ENCODE results near the gene MARK1.
"Not testable (repeated sequence)": the region's sequence is repeated elsewhere in the genome, so short reads cannot be mapped to it uniquely, and the experiment has no call there.

Gene MARK1

GRCh38 chr1:220529521-220530020 lies 1.6 kb downstream of the MARK1 start:
- DNase-seq = no peak

- DNase-seq = no peak
Measured at GRCh38 chr1:220533504-220534109, 5.7 kb downstream of the MARK1 start.

DNA sequence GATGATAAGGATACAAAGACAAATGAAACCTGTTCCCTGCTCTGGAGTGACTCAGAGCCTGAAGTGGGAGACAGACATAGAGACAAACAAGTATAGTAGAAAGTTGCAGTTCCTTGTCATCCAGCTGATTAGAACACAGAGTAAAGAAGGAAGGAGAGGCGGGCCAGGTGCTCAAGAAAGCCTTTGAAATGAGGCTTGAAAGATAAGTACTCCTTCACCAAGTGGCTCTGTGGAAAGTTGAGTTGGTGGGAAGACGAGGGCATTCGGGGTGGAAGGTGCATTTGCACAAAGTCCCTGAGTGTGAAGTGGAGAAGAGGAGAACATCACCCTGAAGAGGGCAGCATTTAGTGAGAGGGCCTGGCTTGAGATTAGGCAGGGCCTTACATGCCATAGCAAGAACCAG lies 17.0 kb downstream of the MARK1 start:
- DNase-seq = no peak

DNA sequence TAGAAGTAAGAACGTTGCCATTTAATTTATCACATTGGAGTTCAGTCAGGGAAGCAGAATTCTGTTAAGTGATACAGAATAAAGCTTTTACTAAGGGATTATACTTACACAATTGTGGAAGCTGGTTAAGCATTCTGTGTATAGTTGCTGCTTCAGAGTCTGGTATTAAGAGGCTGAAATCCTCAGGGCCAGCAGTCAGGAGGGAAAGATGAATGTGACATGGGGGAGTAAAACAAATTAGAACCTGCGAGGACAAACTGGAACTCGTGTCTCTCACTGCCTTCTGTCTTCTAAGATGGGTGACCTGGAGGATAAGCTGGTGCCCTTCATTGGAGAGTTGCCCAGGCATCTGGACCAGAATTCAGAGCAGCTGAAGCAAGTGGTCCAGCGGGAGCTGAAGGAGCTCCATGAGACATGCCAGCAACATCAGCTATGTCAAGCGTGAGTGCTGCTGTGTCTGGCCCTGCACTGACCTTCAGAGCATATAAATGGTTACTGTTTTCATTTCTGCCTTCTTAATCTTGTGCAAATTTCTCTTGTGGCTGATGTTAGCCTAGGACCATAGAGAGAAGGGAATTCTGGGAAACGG lies 23.0 kb downstream of the MARK1 start:
- no peak for DNase-seq

DNA sequence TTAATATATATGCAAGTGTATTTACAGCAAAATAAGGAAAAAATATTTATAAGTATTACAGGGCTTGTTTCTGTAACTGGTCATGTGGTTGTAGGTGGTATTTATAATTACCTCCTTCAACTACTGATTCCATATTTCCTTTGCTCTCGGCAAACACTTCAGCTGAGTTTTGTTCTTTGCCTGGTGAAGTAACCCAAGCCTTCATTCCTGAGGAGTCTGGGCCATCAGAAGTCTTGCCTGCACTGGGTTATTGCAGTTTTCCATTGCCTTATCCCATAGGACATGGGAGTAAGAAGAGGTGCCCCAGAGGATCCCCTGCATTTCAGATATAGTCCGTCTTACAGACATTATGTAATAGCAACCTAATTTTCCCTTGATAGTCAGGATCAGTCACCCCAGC lies 23.8 kb downstream of the MARK1 start:
- no peak for DNase-seq

- DNase-seq = no peak
Measured at GRCh38 chr1:220552672-220553260, 24.8 kb downstream of the MARK1 start.

DNA sequence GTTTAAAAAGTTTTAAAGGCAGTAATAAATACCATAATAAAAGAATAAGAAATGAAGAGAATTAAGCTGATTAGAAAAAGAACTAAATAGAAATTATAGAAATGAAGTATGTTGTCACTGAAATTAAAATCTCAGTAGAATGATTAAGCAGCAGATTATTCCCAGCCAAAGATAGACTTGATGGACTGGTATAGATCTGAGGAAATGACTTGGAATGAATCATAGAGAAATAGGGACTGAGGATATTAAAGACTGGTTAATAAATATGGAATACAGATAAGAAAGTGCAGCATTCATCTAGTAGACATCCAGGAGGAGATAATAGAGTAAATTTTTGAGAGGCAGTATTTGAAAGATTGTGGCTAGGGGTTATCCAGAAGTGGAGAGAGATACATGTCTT lies 28.7 kb downstream of the MARK1 start:
- DNase-seq = no peak

GRCh38 chr1:220563564-220563963 lies 35.6 kb downstream of the MARK1 start:
- no peak for DNase-seq

- DNase-seq = no peak
Measured at GRCh38 chr1:220564216-220564615, 36.3 kb downstream of the MARK1 start.

GRCh38 chr1:220565670-220566069 lies 37.7 kb downstream of the MARK1 start:
- DNase-seq = no peak

DNA sequence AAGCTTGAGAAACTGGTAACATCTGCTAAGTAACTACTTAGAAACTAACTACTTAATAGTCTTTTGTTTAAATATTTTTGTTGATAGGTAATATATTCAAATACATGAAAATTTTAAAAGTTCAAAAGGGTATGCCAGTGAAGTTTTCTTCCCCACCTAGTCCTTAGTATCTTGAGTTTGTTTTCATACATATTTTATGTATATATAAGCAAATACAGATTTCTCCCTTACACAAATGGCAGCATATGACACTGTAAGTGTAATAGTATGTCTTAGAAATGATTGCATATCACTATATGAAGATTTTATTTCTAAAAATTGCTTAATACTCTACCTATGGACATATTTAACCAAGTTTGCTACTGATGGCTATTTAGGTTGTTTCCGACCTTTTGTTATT lies 38.9 kb downstream of the MARK1 start:
- no peak for DNase-seq

GRCh38 chr1:220572416-220572815 lies 44.5 kb downstream of the MARK1 start:
- no peak for DNase-seq

GRCh38 chr1:220573836-220574235 lies 45.9 kb downstream of the MARK1 start:
- no peak for DNase-seq

- no peak for DNase-seq
Measured at GRCh38 chr1:220575718-220576497, 48.0 kb downstream of the MARK1 start.

DNA sequence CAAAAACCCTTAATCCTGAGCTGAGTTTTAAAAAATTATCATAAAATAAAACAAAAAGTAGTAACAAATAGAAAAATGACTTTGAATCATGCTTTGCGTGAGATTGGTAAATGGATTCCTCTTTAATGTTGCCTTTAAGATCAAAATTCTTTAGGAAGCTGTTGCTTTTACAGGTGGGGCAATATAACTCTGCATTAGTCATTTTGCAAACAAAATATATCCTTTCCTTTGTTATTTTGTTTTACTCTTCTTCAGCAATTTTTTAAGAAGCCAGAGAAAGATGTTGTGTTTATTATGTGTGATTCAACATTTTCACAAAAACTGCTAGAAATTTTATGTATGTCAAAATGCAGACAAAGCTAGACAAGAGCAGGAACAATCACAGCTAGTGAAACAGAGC lies 50.0 kb downstream of the MARK1 start:
- DNase-seq = no peak

DNA sequence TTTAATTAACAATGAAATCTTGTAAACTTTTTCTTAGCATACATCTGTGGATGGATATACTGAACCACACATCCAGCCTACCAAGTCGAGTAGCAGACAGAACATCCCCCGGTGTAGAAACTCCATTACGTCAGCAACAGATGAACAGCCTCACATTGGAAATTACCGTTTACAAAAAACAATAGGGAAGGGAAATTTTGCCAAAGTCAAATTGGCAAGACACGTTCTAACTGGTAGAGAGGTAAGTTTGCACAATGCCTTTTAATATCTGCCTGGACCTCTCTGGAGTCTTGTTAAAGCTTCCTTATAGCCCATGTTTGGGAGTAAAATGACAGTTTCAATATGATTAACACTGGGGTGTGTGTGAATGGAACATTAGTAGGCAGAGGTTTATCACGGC lies 51.4 kb downstream of the MARK1 start:
- no peak for DNase-seq

- DNase-seq = no peak
Measured at GRCh38 chr1:220592714-220593113, 64.8 kb downstream of the MARK1 start.

DNA sequence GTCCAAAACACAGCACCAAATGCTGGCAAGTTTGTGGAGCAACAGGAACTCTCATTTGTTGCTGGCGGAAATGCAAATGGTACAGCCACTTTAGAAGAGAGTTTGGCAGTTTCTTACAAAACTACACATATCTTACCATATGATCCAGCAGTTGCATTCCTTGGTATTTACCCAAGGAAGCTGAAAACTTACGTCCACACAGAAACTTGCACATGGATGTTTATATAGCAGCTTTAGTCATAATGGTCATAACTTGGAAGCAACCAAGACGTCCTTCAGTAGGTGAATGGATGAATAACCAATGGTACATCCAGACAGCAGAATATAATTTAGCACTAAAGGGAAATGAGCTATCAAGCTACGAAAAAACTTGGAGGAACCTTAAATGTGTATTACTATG lies 66.4 kb downstream of the MARK1 start:
- no peak for DNase-seq

- DNase-seq = no peak
Measured at GRCh38 chr1:220595179-220595578, 67.2 kb downstream of the MARK1 start.

DNA sequence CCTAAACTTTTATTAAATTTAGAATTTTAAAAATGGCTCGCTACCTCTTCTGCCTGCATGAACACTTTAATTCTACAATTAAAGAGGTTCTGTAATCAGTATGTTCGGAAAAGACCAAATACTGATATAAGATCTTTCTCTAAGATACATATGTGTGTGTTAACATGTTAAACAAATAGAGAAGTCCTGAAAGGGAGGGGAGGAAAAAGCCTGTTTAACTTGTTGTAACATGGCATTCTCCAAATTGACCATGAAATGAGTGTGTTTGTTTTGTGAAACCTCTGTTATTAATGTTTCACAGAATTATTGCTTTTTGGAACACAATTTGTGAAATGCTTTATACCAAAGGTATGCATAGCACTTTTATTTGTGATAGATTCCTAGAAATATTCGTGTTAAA lies 77.0 kb downstream of the MARK1 start:
- DNase-seq = no peak

GRCh38 chr1:220605651-220606050 lies 77.7 kb downstream of the MARK1 start:
- not testable (repeated sequence) for DNase-seq

DNA sequence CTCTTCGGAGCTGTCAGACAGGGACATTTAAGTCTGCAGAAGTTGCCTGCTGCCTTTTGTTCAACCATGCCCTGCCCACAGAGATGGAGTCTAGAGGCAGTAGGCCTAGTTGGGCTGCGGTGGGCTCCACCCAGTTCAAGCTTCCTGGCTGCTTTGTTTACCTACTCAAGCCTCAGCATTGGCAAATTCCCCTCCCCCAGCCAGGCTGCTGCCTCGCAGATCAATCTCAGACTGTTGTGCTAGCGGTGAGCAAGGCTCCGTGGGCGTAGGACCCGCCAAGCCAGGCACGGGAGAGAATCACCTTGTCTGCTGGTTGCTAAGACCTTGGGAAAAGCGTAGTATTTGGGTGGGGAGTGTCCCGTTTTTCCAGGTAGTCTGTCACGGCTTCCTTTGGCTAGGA lies 83.2 kb downstream of the MARK1 start:
- DNase-seq = not testable (repeated sequence)

DNA sequence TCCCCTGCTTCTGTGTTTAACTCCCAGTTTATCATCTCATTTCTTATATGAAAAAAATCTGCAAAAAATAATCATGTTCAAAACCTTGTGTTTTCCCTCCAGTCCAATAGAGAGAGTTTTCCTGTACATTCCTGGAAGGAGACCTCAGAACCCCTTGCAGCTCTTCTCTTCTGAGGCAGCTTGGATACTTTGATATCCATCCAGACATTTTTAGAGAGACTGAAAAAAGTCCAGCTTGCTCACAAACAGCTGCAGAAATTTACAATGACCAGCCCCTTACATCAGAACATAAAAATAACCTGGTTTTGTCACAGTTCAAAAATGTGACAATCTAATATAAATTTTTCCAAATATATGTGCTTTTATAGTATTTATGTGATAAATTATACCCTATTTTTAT lies 88.9 kb downstream of the MARK1 start:
- DNase-seq = no peak

DNA sequence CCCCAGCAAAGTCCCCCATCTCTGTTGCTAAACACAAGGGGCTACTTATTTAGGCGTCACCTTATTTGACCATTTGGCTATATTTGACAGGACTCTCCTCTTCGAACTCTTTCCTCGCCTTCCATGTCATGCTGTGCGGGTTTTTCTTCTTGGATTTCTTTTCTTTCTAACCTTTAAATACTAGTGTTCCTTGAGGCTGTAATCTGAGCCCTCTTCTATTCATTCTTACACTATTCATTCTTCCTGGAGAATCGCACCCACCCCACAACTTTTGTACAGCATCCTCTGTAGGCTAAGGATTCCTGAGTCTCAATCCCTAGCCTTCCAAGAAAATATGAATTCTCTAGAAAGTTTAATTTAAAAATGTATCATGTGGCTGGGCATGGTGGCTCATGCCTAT lies 100.5 kb downstream of the MARK1 start:
- DNase-seq = no peak

Measured in NCI-H1048 (cell line).